ENCODE results near the gene SNRNP200. TPM values are rescaled to one million over a fixed set of nuclear protein-coding genes. Genes with fewer than 3 reads are reported as not detected.

SNRNP200 gene
- total RNA-seq: 83.0 and 83.8 TPM in 2 replicates

GRCh38 chr2:96305091-96305978, at the start of gene SNRNP200:
TSS of gene SNRNP200 (minus strand) at chr2:96305546. CDS start at chr2:96305437, 109 bp downstream.

GRCh38 chr2:96325041-96325883, 19.9 kb upstream of the SNRNP200 start, which contains the start of gene ITPRIPL1:
TSS of gene ITPRIPL1 (plus strand) at chr2:96325317. CDS start at chr2:96325840, 523 bp downstream.

GRCh38 chr2:96265840-96266679, 39.3 kb downstream of the SNRNP200 start, which contains the start of the genes CIAO1 and TMEM127:
TSS of gene CIAO1 (plus strand) at chr2:96266225. CDS start at chr2:96266351, 126 bp downstream.
TSS of gene TMEM127 (minus strand) at chr2:96265997. CDS start at chr2:96265381, 616 bp downstream.

Other genes starting within 250 kb of the SNRNP200 start
- gene ADRA2B, start 189.0 kb downstream of the SNRNP200 start, total RNA-seq: not detected in 2 replicates
- not detected in 2 replicates for gene ASTL, start 167.0 kb downstream of the SNRNP200 start, total RNA-seq
- 0.07 and 0.74 TPM in 2 replicates for gene DUSP2, start 160.1 kb downstream of the SNRNP200 start, total RNA-seq
- 113 and 123 TPM in 2 replicates for gene STARD7, start 96.7 kb downstream of the SNRNP200 start, total RNA-seq
- gene TMEM127, start 39.5 kb downstream of the SNRNP200 start, total RNA-seq: 30.7 and 35.7 TPM in 2 replicates
- gene CIAO1, start 39.3 kb downstream of the SNRNP200 start, total RNA-seq: 91.0 and 92.4 TPM in 2 replicates
- 3.2 and 4.1 TPM in 2 replicates for gene ITPRIPL1, start 19.8 kb upstream of the SNRNP200 start, total RNA-seq
- 32.5 and 47.8 TPM in 2 replicates for gene NCAPH, start 30.2 kb upstream of the SNRNP200 start, total RNA-seq
- gene NEURL3, start 199.8 kb upstream of the SNRNP200 start, total RNA-seq: 0.34 and 1.7 TPM in 2 replicates
- 11.8 and 14.7 TPM in 2 replicates for gene ARID5A, start 231.2 kb upstream of the SNRNP200 start, total RNA-seq